ENCODE measurements around the gene CDRT4. TPM values are rescaled to one million over a fixed set of nuclear protein-coding genes. Genes with fewer than 3 reads are reported as not detected.

The CDRT4 gene
- total and polyA plus RNA-seq, 4 donors = 2.3 to 19.5 (median 16.3) TPM

- Histone ChIP-seq H3K27me3 (ENCODE audit: control insufficient read depth in 1 of 2, insufficient read depth in 2 of 2, low read length in 1 of 2) (no peaks in the 10 kb centered on the region), H3K36me3 (ENCODE audit: control insufficient read depth in 1 of 2, insufficient read depth in 2 of 2, low read length in 1 of 2) (peaks cover 1 to 5% of the 10 kb centered on the region in 2 donors), H3K4me1 (ENCODE audit: control insufficient read depth in 1 of 2, insufficient read depth in 2 of 2, low read length in 2 of 2) (no peaks in the 10 kb centered on the region), H3K9me3 (ENCODE audit: control insufficient read depth, low read length) (no peaks in the 10 kb centered on the region), H3K27ac (ENCODE audit: low read depth in 1 of 2, low read length in 2 of 2) (no peak overlapping the region), H3K4me3 (ENCODE audit: low read length in 2 of 2) (no peak overlapping the region)
- intact Hi-C loops (cut with DNase I) = no loop called here
- DNase-seq (no peak), ATAC-seq (ENCODE audit: low FRiP score) (no peak)
- WGBS, 2 donors = 76 to 77% methylated on average over 2 of the region's 2 CpGs
Observed at GRCh38 chr17:15498107-15498506, 30.7 kb upstream of the CDRT4 start.

GRCh38 chr17:15496735-15497670 lies 29.6 kb upstream of the CDRT4 start:
- peaks cover 1 to 5% of the 10 kb centered on the region in 2 donors for H3K36me3 ChIP-seq (ENCODE audit: control insufficient read depth in 1 of 2, insufficient read depth in 2 of 2, low read length in 1 of 2)
- ATAC-seq (ENCODE audit: low FRiP score) = no peak

GRCh38 chr17:15494821-15495220 lies 27.4 kb upstream of the CDRT4 start:
- Histone ChIP-seq H3K36me3 (ENCODE audit: control insufficient read depth in 1 of 2, insufficient read depth in 2 of 2, low read length in 1 of 2) (peaks cover 4 to 5% of the 10 kb centered on the region in 2 donors), H3K27me3 (ENCODE audit: control insufficient read depth in 1 of 2, insufficient read depth in 2 of 2, low read length in 1 of 2) (no peaks in the 10 kb centered on the region), H3K4me1 (ENCODE audit: control insufficient read depth in 1 of 2, insufficient read depth in 2 of 2, low read length in 2 of 2) (no peaks in the 10 kb centered on the region), H3K9me3 (ENCODE audit: control insufficient read depth, low read length) (no peaks in the 10 kb centered on the region), H3K4me3 (ENCODE audit: low read length in 2 of 2) (no peak overlapping the region), H3K27ac (ENCODE audit: low read depth in 1 of 2, low read length in 2 of 2) (no peak overlapping the region)
- DNase-seq (no peak), ATAC-seq (ENCODE audit: low FRiP score) (no peak)
- intact Hi-C loops (cut with DNase I) = no loop called here

More at GRCh38 chr17:15496735-15497670, 29.6 kb upstream of the CDRT4 start:
- intact Hi-C loops (cut with DNase I) = no loop called here
- DNase-seq = no peak
- WGBS, 2 donors = 90 to 93% methylated on average over 7 of the region's 7 CpGs
- no peaks in the 10 kb centered on the region for H3K27me3 ChIP-seq (ENCODE audit: control insufficient read depth in 1 of 2, insufficient read depth in 2 of 2, low read length in 1 of 2)
- no peaks in the 10 kb centered on the region for H3K9me3 ChIP-seq (ENCODE audit: control insufficient read depth, low read length)
- H3K4me1 ChIP-seq (ENCODE audit: control insufficient read depth in 1 of 2, insufficient read depth in 2 of 2, low read length in 2 of 2) = no peaks in the 10 kb centered on the region
- H3K4me3 ChIP-seq (ENCODE audit: low read length in 2 of 2) = no peak overlapping the region
- no peak overlapping the region for H3K27ac ChIP-seq (ENCODE audit: low read depth in 1 of 2, low read length in 2 of 2)

GRCh38 chr17:15493693-15494035 lies 26.2 kb upstream of the CDRT4 start:
- no peak overlapping the region for H3K27ac ChIP-seq (ENCODE audit: low read depth in 1 of 2, low read length in 2 of 2)
- whole genome bisulfite sequencing, 2 donors = 0 to 99% methylated on average over 1 of the region's 1 CpG
- peaks cover 4 to 5% of the 10 kb centered on the region in 2 donors for H3K36me3 ChIP-seq (ENCODE audit: control insufficient read depth in 1 of 2, insufficient read depth in 2 of 2, low read length in 1 of 2)
- no peaks in the 10 kb centered on the region for H3K27me3 ChIP-seq (ENCODE audit: control insufficient read depth in 1 of 2, insufficient read depth in 2 of 2, low read length in 1 of 2)
- ATAC-seq (ENCODE audit: low FRiP score) = no peak
- no peaks in the 10 kb centered on the region for H3K4me1 ChIP-seq (ENCODE audit: control insufficient read depth in 1 of 2, insufficient read depth in 2 of 2, low read length in 2 of 2)
- intact Hi-C loops (cut with DNase I) = no loop called here
- DNase-seq = no peak
- no peaks in the 10 kb centered on the region for H3K9me3 ChIP-seq (ENCODE audit: control insufficient read depth, low read length)
- H3K4me3 ChIP-seq (ENCODE audit: low read length in 2 of 2) = no peak overlapping the region

GRCh38 chr17:15492791-15493692 lies 25.6 kb upstream of the CDRT4 start:
- 93 to 95% methylated on average over 8 of the region's 8 CpGs for WGBS, 2 donors
- H3K36me3 ChIP-seq (ENCODE audit: control insufficient read depth in 1 of 2, insufficient read depth in 2 of 2, low read length in 1 of 2) = peaks cover 4 to 5% of the 10 kb centered on the region in 2 donors
- intact Hi-C loops (cut with DNase I) = no loop called here
- H3K9me3 ChIP-seq (ENCODE audit: control insufficient read depth, low read length) = no peaks in the 10 kb centered on the region
- no peak for ATAC-seq (ENCODE audit: low FRiP score)
- H3K27ac ChIP-seq (ENCODE audit: low read depth in 1 of 2, low read length in 2 of 2) = no peak overlapping the region
- no peak overlapping the region for H3K4me3 ChIP-seq (ENCODE audit: low read length in 2 of 2)
- no peaks in the 10 kb centered on the region for H3K4me1 ChIP-seq (ENCODE audit: control insufficient read depth in 1 of 2, insufficient read depth in 2 of 2, low read length in 2 of 2)
- no peak for DNase-seq
- H3K27me3 ChIP-seq (ENCODE audit: control insufficient read depth in 1 of 2, insufficient read depth in 2 of 2, low read length in 1 of 2) = no peaks in the 10 kb centered on the region

- ATAC-seq (ENCODE audit: low FRiP score) = no peak
- intact Hi-C loops (cut with DNase I) = no loop called here
- Histone ChIP-seq H3K9me3 (ENCODE audit: control insufficient read depth, low read length) (no peaks in the 10 kb centered on the region), H3K36me3 (ENCODE audit: control insufficient read depth in 1 of 2, insufficient read depth in 2 of 2, low read length in 1 of 2) (peaks cover 3 to 5% of the 10 kb centered on the region in 2 donors), H3K27me3 (ENCODE audit: control insufficient read depth in 1 of 2, insufficient read depth in 2 of 2, low read length in 1 of 2) (no peaks in the 10 kb centered on the region), H3K4me1 (ENCODE audit: control insufficient read depth in 1 of 2, insufficient read depth in 2 of 2, low read length in 2 of 2) (no peaks in the 10 kb centered on the region), H3K27ac (ENCODE audit: low read depth in 1 of 2, low read length in 2 of 2) (no peak overlapping the region), H3K4me3 (ENCODE audit: low read length in 2 of 2) (no peak overlapping the region)
- no peak for DNase-seq
- WGBS, 2 donors = 93 to 96% methylated on average over 4 of the region's 4 CpGs
Observed at GRCh38 chr17:15492186-15492585, 24.8 kb upstream of the CDRT4 start.

GRCh38 chr17:15490634-15491261 lies 23.3 kb upstream of the CDRT4 start:
- no peaks in the 10 kb centered on the region for H3K27me3 ChIP-seq (ENCODE audit: control insufficient read depth in 1 of 2, insufficient read depth in 2 of 2, low read length in 1 of 2)
- no peak overlapping the region for H3K4me3 ChIP-seq (ENCODE audit: low read length in 2 of 2)
- H3K36me3 ChIP-seq (ENCODE audit: control insufficient read depth in 1 of 2, insufficient read depth in 2 of 2, low read length in 1 of 2) = peaks cover 0 to 3% of the 10 kb centered on the region in 2 donors
- WGBS, 2 donors = 60 to 71% methylated on average over 11 of the region's 11 CpGs
- no peak overlapping the region for H3K27ac ChIP-seq (ENCODE audit: low read depth in 1 of 2, low read length in 2 of 2)
- H3K9me3 ChIP-seq (ENCODE audit: control insufficient read depth, low read length) = no peaks in the 10 kb centered on the region
- DNase-seq (peak; percentile 71 to 83), ATAC-seq (ENCODE audit: low FRiP score) (peak; percentile 81)
- no peaks in the 10 kb centered on the region for H3K4me1 ChIP-seq (ENCODE audit: control insufficient read depth in 1 of 2, insufficient read depth in 2 of 2, low read length in 2 of 2)
- intact Hi-C loops (cut with DNase I) = no loop called here

GRCh38 chr17:15488557-15488956 lies 21.1 kb upstream of the CDRT4 start:
- Histone ChIP-seq H3K4me1 (ENCODE audit: control insufficient read depth in 1 of 2, insufficient read depth in 2 of 2, low read length in 2 of 2) (no peaks in the 10 kb centered on the region), H3K9me3 (ENCODE audit: control insufficient read depth, low read length) (no peaks in the 10 kb centered on the region), H3K27me3 (ENCODE audit: control insufficient read depth in 1 of 2, insufficient read depth in 2 of 2, low read length in 1 of 2) (no peaks in the 10 kb centered on the region), H3K36me3 (ENCODE audit: control insufficient read depth in 1 of 2, insufficient read depth in 2 of 2, low read length in 1 of 2) (peaks cover 0 to 3% of the 10 kb centered on the region in 2 donors), H3K27ac (ENCODE audit: low read depth in 1 of 2, low read length in 2 of 2) (no peak overlapping the region), H3K4me3 (ENCODE audit: low read length in 2 of 2) (no peak overlapping the region)
- ATAC-seq (ENCODE audit: low FRiP score) (no peak), DNase-seq (no peak)
- intact Hi-C loops (cut with DNase I) = no loop called here
- 84 to 86% methylated on average over 2 of the region's 2 CpGs for WGBS, 2 donors
